GM12878 (cell line): ENCODE data around the gene KCNN1. TPM values are rescaled to one million over a fixed set of nuclear protein-coding genes. Genes with fewer than 3 reads are reported as not detected.

Source experiments
- ATAC-seq: fragments of 200-7000 bp; cut with Tn5 transposase; 3 replicates; pipeline ENCODE4 v1.9.1; 2020; ENCODE audit warnings: mild to moderate bottlenecking, moderate library complexity
- BruUV-seq: library from RNA; stranded (reverse); fragments of 400-500 nt; replicated peaks from 2 replicates; lab custom pipeline; 2021; lab: Mats Ljungman, UMichigan
- CTCF ChIA-PET: fragments of 300-600 bp; sonication (Branson Sonifier 250); formaldehyde crosslinking; extraction: SDS; loops from one replicate; lab custom pipeline; 2021; ENCODE audit warnings: inconsistent platforms; lab: Yijun Ruan, JAX
- POLR2A ChIA-PET: fragments of 350-600 bp; formaldehyde crosslinking; extraction: SDS; loops from one replicate; lab custom pipeline; 2021; ENCODE audit warnings: inconsistent platforms; lab: Charles Lee
- RAD21 ChIA-PET: fragments of 300-600 bp; sonication (Branson Sonifier 250); formaldehyde crosslinking; loops from one replicate; lab custom pipeline; 2023; ENCODE audit warnings: antibody characterized with exemption; ENCODE audit not compliant: unreplicated experiment; lab: Charles Lee
- SMC1A ChIA-PET: fragments of 300-600 bp; sonication (Branson Sonifier 250); formaldehyde crosslinking; loops from one replicate; lab custom pipeline; 2023; ENCODE audit not compliant: unreplicated experiment, uncharacterized antibody; lab: Charles Lee
- DNase-seq: peaks from one replicate; pipeline ENCODE4 v3.0.0-alpha.2; 2011; ENCODE audit warnings: low read depth, low spot score
- FAIRE-seq: peaks from 3 replicates; lab custom pipeline; 2011; peaks lifted over from hg19 to GRCh38; lab: Jason Lieb, UNC
- H2AFZ ChIP-seq: 2 replicates; pipeline ENCODE4 v1.6.0; 2011; ENCODE audit warnings: low read depth, low read length, control low read depth; ENCODE audit not compliant: control insufficient read depth
- H3K27ac ChIP-seq: 2 replicates; pipeline ENCODE4 v1.5.1; 2011; ENCODE audit warnings: control low read depth; ENCODE audit not compliant: control insufficient read depth, insufficient read depth
- H3K27me3 ChIP-seq, 2 experiments: replicated peaks in 1 of 2; 2 replicates each; pipeline versions ENCODE4 v1.6.0 to v1.6.1; 2011; ENCODE audit warnings: low read length in 1 of 2; ENCODE audit not compliant: control insufficient read depth in 2 of 2, insufficient read depth in 2 of 2
- H3K36me3 ChIP-seq, 2 experiments: 2 replicates each; pipeline ENCODE4 v1.5.1; 2011; ENCODE audit warnings: low read length in 1 of 2; ENCODE audit not compliant: control insufficient read depth in 2 of 2, insufficient read depth in 2 of 2
- H3K4me1 ChIP-seq: 2 replicates; pipeline ENCODE4 v1.6.1; 2011; ENCODE audit warnings: mild to moderate bottlenecking, low read length, moderate library complexity, mixed read lengths; ENCODE audit not compliant: control insufficient read depth, insufficient read depth
- H3K4me2 ChIP-seq: 2 replicates; pipeline ENCODE4 v1.6.0; 2011; ENCODE audit warnings: control low read depth; ENCODE audit not compliant: control insufficient read depth, insufficient read depth
- H3K4me3 ChIP-seq: fragments of 200-600 bp; sonication (generic); 2 replicates; pipeline ENCODE4 v1.5.1; 2016
- H3K79me2 ChIP-seq: 2 replicates; pipeline ENCODE4 v1.6.0; 2011; ENCODE audit warnings: low read length; ENCODE audit not compliant: control insufficient read depth, insufficient read depth
- H3K9ac ChIP-seq: 2 replicates; pipeline ENCODE4 v1.8.0; 2011; ENCODE audit warnings: low read length, control low read depth, mixed read lengths; ENCODE audit not compliant: control insufficient read depth, insufficient read depth
- H3K9me3 ChIP-seq: replicated peaks from 3 replicates; pipeline ENCODE4 v1.5.1; 2011; ENCODE audit warnings: mild to moderate bottlenecking, low read length; ENCODE audit not compliant: control insufficient read depth, insufficient read depth
- H4K20me1 ChIP-seq: 2 replicates; pipeline ENCODE4 v1.6.0; 2011; ENCODE audit not compliant: control insufficient read depth, insufficient read depth
- EZH2 ChIP-seq: IDR thresholded peaks from 2 replicates; pipeline ENCODE4 v1.6.1; 2012; ENCODE audit warnings: low read depth, mild to moderate bottlenecking, control low read depth, inconsistent platforms, low read length, borderline replicate concordance; ENCODE audit not compliant: control insufficient read depth
- MEF2A ChIP-seq: IDR thresholded peaks from 2 replicates; pipeline ENCODE4 v1.6.1; 2011; ENCODE audit warnings: low read depth, mild to moderate bottlenecking, low read length, moderate library complexity; ENCODE audit not compliant: insufficient read depth
- RAD51 ChIP-seq: fragments of 450-650 bp; IDR thresholded peaks from 2 replicates; pipeline ENCODE4 v1.6.1; 2016; ENCODE audit warnings: moderate library complexity, mild to moderate bottlenecking, inconsistent platforms
- YY1 ChIP-seq: IDR thresholded peaks from 2 replicates; pipeline ENCODE4 v1.6.1; 2011; ENCODE audit warnings: low read depth, mild to moderate bottlenecking, low read length
- WGBS: methylation state at CpG from one replicate; pipeline ENCODE4 v1.1.6; 2016; ENCODE audit warnings: low lambda C conversion rate; ENCODE audit not compliant: insufficient replicate concordance, insufficient coverage; ENCODE audit errors: missing lambda C conversion rate; 5-methylcytosine and 5-hydroxymethylcytosine counted together
- in situ Hi-C: fragments of 300-500 bp; cut with MboI; formaldehyde crosslinking; loops from 9 replicates; pipeline ENCODE4 v1.14.3; 2018; ENCODE audit warnings: mixed read lengths
- intact Hi-C: fragments of 100-400 bp; cut with micrococcal nuclease; formaldehyde crosslinking; loops from one replicate; pipeline ENCODE4 v1.14.2; 2022; ENCODE audit not compliant: unreplicated experiment
- polyA plus RNA-seq, 11 experiments: library from polyadenylated mRNA; depleted of rRNA in 4 of 11; unstranded in 6 of 11; stranded (reverse) in 5 of 11; fragments of >200 nt; fragmentation: Nextera tagmentation in 4 of 11; fragmentation: Illumina TruSeq in 1 of 11; extraction: Ambion mirVana in 4 of 11; extraction: Trizol in 1 of 11; gene quantifications; 1 replicate in 1 of 11; 2 replicates in 10 of 11; pipeline versions ENCODE4 v1.2.1 to v1.2.3, GENCODE V29; 2011 to 2016; ENCODE audit warnings: inconsistent platforms in 2 of 11, missing spikeins in 2 of 11, low read depth in 1 of 11
- total RNA-seq, 4 experiments: library from RNA; depleted of rRNA in 3 of 4; stranded (reverse); fragments of >200 nt in 3 of 4; fragmentation: Illumina TruSeq in 1 of 4; extraction: Trizol in 1 of 4; gene quantifications; 2 replicates each; pipeline versions ENCODE4 v1.2.1 to v1.2.3, GENCODE V29; 2013 to 2021
- TF ChIP-seq, protein P1 (sequence below): IDR thresholded peaks from 2 replicates; pipeline ENCODE4 v1.6.1; 2012; ENCODE audit warnings: low read depth, low read length, improper control_type of control experiment

KCNN1 gene
- total and polyA plus RNA-seq, 10 of the 15 experiments (the other 5 are each of a cell fraction or from before 2014, with no cell fraction given), result 0.02 to 0.95 (median 0.16) TPM; not detected in 1

DNA sequence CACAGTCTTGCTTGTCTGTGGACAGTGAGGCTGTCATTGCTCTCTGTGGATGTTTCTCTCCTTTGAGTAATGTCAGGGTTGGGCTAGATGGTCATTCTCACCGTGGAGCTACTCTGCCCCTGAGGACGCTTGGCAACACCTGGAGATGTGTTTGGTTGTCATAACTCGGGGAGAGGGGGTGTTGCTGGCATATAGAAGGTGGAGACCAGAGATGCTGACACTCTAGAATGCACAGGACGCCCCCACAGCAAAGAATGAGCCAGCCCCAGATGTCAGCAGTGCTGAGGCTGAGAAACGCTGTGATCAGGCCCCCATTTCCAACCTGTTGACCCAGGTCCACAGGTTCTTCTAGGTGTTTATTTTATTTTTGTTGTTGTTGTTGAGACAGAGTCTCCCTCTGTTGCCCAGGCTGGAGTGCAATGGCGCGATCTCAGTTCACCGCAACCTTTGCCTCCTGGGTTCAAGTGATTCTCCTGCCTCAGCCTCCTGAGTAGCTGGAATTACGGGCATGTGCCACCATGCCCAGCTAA lies 29.5 kb upstream of the KCNN1 start:
- ChIA-PET CTCF (interaction anchor here (1.0 to 11.0 kb wide), 14 partner anchors 8 to 220 kb away, joined by 3 to 302 read pairs (median 5); partner anchors contain the start of genes RPL18A and SLC5A5), POLR2A (interaction anchor here (1.4 kb wide), 1 partner anchor 59 kb away, joined by 9 read pairs; no protein-coding TSS in a partner anchor), SMC1A (interaction anchor here (1.0 to 4.8 kb wide), 8 partner anchors 9 to 214 kb away, joined by 3 to 90 read pairs (median 4); partner anchors contain the start of genes JAK3, RPL18A and SLC5A5), RAD21 (interaction anchor here (1.2 to 4.1 kb wide), 5 partner anchors 10 to 70 kb away, joined by 4 to 113 read pairs (median 9); partner anchors contain the start of gene ARRDC2)
- Histone ChIP-seq H3K4me3 (no peak overlapping the region), H3K4me1 (no peaks in the 10 kb centered on the region; the same call in 1 of the 2 replicates), H3K79me2 (peaks cover 10% of the 10 kb centered on the region), H3K27ac (no peak overlapping the region), H3K9me3 (no peaks in the 10 kb centered on the region), H3K4me2 (no peak overlapping the region), H3K9ac (no peak overlapping the region), H2AFZ (no peak overlapping the region), H4K20me1 (no peaks in the 10 kb centered on the region), H3K27me3 (no peaks in the 10 kb centered on the region), H3K36me3 (no peaks in the 10 kb centered on the region; a peak in 1 of 4 replicates)
- BruUV-seq, result no TSS peak
- ATAC-seq (no peak), DNase-seq (no peak), FAIRE-seq (no peak)
- intact Hi-C loops, result loop anchor here (10.0 kb wide), 1 partner anchor 153 kb away; no protein-coding TSS in a partner anchor
- in situ Hi-C loops, result no loop called here
- TF ChIP-seq EZH2 (no peak), YY1 (no peak), RAD51 (no peak), MEF2A (no peak)
- TF ChIP-seq, protein P1, sequence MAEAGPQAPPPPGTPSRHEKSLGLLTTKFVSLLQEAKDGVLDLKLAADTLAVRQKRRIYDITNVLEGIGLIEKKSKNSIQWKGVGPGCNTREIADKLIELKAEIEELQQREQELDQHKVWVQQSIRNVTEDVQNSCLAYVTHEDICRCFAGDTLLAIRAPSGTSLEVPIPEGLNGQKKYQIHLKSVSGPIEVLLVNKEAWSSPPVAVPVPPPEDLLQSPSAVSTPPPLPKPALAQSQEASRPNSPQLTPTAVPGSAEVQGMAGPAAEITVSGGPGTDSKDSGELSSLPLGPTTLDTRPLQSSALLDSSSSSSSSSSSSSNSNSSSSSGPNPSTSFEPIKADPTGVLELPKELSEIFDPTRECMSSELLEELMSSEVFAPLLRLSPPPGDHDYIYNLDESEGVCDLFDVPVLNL, result no peak
- WGBS, result 81% methylated on average over 9 of the region's 9 CpGs
